ENCODE results near the gene DSE.

DSE gene

GRCh38 chr6:116461331-116461931, 90.7 kb downstream of the DSE start, which contains the start of gene CALHM6:
Gene CALHM6 (plus strand): TSS chr6:116461375. CDS start chr6:116461930, 555 bp downstream.
- no peak for TF ChIP-seq EGR1 (IDR thresholded peaks at IDR 0.05)
- no peak for TF ChIP-seq YY1 (IDR thresholded peaks at IDR 0.05; ENCODE audit: low read depth)
- TF ChIP-seq USF1 (IDR thresholded peaks at IDR 0.05), result no peak
- TF ChIP-seq CREB1 (IDR thresholded peaks at IDR 0.05; ENCODE audit: low read depth), result no peak
- no peak for TF ChIP-seq NFIC (IDR thresholded peaks at IDR 0.05)
- no peak for TF ChIP-seq FOXM1 (IDR thresholded peaks at IDR 0.05; ENCODE audit: borderline replicate concordance, low read depth)
- TF ChIP-seq EP300 (IDR thresholded peaks at IDR 0.05; ENCODE audit: borderline replicate concordance), result no peak
- TF ChIP-seq RAD21 (IDR thresholded peaks at IDR 0.05; ENCODE audit: low read depth), result no peak
- no peak for TF ChIP-seq TAF1 (IDR thresholded peaks at IDR 0.05; ENCODE audit: low read depth)
- TF ChIP-seq, protein P1, sequence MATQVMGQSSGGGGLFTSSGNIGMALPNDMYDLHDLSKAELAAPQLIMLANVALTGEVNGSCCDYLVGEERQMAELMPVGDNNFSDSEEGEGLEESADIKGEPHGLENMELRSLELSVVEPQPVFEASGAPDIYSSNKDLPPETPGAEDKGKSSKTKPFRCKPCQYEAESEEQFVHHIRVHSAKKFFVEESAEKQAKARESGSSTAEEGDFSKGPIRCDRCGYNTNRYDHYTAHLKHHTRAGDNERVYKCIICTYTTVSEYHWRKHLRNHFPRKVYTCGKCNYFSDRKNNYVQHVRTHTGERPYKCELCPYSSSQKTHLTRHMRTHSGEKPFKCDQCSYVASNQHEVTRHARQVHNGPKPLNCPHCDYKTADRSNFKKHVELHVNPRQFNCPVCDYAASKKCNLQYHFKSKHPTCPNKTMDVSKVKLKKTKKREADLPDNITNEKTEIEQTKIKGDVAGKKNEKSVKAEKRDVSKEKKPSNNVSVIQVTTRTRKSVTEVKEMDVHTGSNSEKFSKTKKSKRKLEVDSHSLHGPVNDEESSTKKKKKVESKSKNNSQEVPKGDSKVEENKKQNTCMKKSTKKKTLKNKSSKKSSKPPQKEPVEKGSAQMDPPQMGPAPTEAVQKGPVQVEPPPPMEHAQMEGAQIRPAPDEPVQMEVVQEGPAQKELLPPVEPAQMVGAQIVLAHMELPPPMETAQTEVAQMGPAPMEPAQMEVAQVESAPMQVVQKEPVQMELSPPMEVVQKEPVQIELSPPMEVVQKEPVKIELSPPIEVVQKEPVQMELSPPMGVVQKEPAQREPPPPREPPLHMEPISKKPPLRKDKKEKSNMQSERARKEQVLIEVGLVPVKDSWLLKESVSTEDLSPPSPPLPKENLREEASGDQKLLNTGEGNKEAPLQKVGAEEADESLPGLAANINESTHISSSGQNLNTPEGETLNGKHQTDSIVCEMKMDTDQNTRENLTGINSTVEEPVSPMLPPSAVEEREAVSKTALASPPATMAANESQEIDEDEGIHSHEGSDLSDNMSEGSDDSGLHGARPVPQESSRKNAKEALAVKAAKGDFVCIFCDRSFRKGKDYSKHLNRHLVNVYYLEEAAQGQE (IDR thresholded peaks at IDR 0.05; ENCODE audit: low read depth), result no peak
- no peak for TF ChIP-seq TCF12 (IDR thresholded peaks at IDR 0.05; ENCODE audit: low read depth)
- TF ChIP-seq CEBPB (IDR thresholded peaks at IDR 0.05), result no peak
- TF ChIP-seq, protein P2, sequence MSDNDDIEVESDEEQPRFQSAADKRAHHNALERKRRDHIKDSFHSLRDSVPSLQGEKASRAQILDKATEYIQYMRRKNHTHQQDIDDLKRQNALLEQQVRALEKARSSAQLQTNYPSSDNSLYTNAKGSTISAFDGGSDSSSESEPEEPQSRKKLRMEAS (IDR thresholded peaks at IDR 0.05), result no peak
- no peak for TF ChIP-seq TEAD4 (IDR thresholded peaks at IDR 0.05)
- TF ChIP-seq ZBTB7A (IDR thresholded peaks at IDR 0.05; ENCODE audit: low read depth), result no peak

DNA sequence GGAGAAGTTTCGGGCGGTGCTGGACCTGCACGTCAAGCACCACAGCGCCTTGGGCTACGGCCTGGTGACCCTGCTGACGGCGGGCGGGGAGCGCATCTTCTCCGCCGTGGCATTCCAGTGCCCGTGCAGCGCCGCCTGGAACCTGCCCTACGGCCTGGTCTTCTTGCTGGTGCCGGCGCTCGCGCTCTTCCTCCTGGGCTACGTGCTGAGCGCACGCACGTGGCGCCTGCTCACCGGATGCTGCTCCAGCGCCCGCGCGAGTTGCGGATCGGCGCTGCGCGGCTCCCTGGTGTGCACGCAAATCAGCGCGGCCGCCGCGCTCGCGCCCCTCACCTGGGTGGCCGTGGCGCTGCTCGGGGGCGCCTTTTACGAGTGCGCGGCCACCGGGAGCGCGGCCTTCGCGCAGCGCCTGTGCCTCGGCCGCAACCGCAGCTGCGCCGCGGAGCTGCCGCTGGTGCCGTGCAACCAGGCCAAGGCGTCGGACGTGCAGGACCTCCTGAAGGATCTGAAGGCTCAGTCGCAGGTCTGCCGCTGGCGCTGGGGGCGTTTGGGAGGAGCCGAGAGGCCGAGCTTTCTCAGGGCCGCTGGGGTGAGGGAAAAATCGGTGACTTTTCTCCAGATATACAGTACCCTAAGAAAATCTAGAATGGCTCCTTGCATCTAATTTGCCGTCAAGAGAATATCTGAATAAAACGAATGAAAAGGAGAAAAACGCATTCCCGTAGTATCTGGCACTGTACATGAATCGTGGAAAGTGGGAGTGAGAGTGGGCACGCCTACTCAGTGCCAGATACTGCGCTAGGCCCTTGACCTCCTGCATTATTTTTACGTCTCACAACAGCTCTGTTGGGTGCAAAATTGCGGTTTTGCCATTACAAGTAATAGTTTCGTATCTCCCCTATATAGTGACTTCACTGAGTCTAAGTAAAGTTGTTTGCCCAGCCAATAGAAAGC, 91.5 kb downstream of the DSE start:
- TF ChIP-seq, protein P2 (IDR thresholded peaks at IDR 0.05), result peak; percentile 20; the same call in 1 of the 2 replicates
- TF ChIP-seq TEAD4 (IDR thresholded peaks at IDR 0.05) (no peak), EGR1 (IDR thresholded peaks at IDR 0.05) (no peak), CREB1 (IDR thresholded peaks at IDR 0.05; ENCODE audit: low read depth) (no peak), CEBPB (IDR thresholded peaks at IDR 0.05) (no peak), TCF12 (IDR thresholded peaks at IDR 0.05; ENCODE audit: low read depth) (no peak)

DNA sequence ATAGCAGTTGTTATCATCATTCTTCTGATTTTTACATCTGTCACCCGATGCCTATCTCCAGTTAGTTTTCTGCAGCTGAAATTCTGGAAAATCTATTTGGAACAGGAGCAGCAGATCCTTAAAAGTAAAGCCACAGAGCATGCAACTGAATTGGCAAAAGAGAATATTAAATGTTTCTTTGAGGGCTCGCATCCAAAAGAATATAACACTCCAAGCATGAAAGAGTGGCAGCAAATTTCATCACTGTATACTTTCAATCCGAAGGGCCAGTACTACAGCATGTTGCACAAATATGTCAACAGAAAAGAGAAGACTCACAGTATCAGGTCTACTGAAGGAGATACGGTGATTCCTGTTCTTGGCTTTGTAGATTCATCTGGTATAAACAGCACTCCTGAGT, 92.6 kb downstream of the DSE start:
- no peak for TF ChIP-seq RAD21 (IDR thresholded peaks at IDR 0.05; ENCODE audit: low read depth)
- TF ChIP-seq CEBPB (IDR thresholded peaks at IDR 0.05), result no peak
- no peak for TF ChIP-seq FOXM1 (IDR thresholded peaks at IDR 0.05; ENCODE audit: borderline replicate concordance, low read depth)
- no peak for TF ChIP-seq CREB1 (IDR thresholded peaks at IDR 0.05; ENCODE audit: low read depth)

- TF ChIP-seq TCF12 (IDR thresholded peaks at IDR 0.05; ENCODE audit: low read depth) (no peak), RAD21 (IDR thresholded peaks at IDR 0.05; ENCODE audit: low read depth) (no peak)
These were observed 94.5 kb downstream of the DSE start for GRCh38 chr6:116465246-116465645.

GRCh38 chr6:116467096-116467495, 96.3 kb downstream of the DSE start:
- TF ChIP-seq TEAD4 (IDR thresholded peaks at IDR 0.05) (no peak), CEBPB (IDR thresholded peaks at IDR 0.05) (no peak)

GRCh38 chr6:116467514-116467913, 96.8 kb downstream of the DSE start:
- TF ChIP-seq EGR1 (IDR thresholded peaks at IDR 0.05) (no peak), EP300 (IDR thresholded peaks at IDR 0.05; ENCODE audit: borderline replicate concordance) (no peak), TCF12 (IDR thresholded peaks at IDR 0.05; ENCODE audit: low read depth) (no peak), FOXM1 (IDR thresholded peaks at IDR 0.05; ENCODE audit: borderline replicate concordance, low read depth) (no peak), NFIC (IDR thresholded peaks at IDR 0.05) (no peak), USF1 (IDR thresholded peaks at IDR 0.05) (no peak), TEAD4 (IDR thresholded peaks at IDR 0.05) (no peak), CREB1 (IDR thresholded peaks at IDR 0.05; ENCODE audit: low read depth) (no peak), ZBTB7A (IDR thresholded peaks at IDR 0.05; ENCODE audit: low read depth) (no peak), RAD21 (IDR thresholded peaks at IDR 0.05; ENCODE audit: low read depth) (no peak), CEBPB (IDR thresholded peaks at IDR 0.05) (no peak), YY1 (IDR thresholded peaks at IDR 0.05; ENCODE audit: low read depth) (no peak), TAF1 (IDR thresholded peaks at IDR 0.05; ENCODE audit: low read depth) (no peak)
- TF ChIP-seq, protein P2 (IDR thresholded peaks at IDR 0.05), result no peak
- TF ChIP-seq, protein P1 (IDR thresholded peaks at IDR 0.05; ENCODE audit: low read depth), result no peak
